B cell (primary cell): ENCODE data around the gene AADAC.
A peak's percentile ranks its signal among the peaks of the same experiment; 100 is the strongest.

Source experiments
- EZH2 ChIP-seq: IDR thresholded peaks from 2 replicates; pipeline ENCODE4 v1.6.1; 2012; ENCODE audit warnings: borderline replicate concordance, low read depth, mild to moderate bottlenecking, moderate library complexity, low read length; ENCODE audit not compliant: insufficient read depth, poor library complexity, severe bottlenecking
- TF ChIP-seq, protein P1 (sequence below): fragments of 200-600 bp; IDR thresholded peaks from one replicate; pipeline ENCODE4 v1.8.0; 2022; ENCODE audit warnings: antibody characterized with exemption, mild to moderate bottlenecking

DNA sequence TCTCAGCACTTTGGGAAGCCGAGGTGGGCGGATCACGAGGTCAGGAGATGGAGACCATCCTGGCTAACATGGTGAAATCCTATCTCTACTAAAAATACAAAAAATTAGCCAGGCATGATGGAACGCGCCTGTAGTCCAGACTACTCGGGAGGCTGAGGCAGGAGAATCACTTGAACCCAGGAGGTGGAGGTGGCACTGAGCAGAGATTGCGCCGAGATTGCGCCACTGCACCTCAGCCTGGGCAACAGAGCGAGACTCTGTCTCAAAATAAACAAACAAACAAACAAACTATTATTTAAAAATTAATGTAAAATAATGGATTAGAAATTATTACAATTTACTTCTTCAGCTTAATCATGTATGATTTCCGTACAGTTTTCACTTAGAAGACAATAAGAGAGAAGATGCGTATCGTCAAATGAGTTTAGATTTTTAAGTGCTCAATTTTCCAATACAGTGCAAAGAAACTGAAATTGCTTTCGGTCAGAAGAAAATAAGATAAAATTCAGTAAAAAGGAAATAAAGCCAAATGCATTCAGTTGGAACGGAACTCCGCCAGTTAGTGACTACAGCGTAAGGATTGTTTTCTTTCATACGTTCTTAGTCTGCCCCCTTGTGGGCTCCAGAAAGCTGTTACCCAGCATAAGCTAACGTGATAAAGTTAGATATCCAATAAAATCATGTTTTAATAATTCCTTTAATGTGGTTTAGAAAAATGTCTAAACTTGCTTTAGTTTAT is 24.8 kb downstream of the AADAC start:
- no peak for TF ChIP-seq EZH2
- TF ChIP-seq, protein P1, sequence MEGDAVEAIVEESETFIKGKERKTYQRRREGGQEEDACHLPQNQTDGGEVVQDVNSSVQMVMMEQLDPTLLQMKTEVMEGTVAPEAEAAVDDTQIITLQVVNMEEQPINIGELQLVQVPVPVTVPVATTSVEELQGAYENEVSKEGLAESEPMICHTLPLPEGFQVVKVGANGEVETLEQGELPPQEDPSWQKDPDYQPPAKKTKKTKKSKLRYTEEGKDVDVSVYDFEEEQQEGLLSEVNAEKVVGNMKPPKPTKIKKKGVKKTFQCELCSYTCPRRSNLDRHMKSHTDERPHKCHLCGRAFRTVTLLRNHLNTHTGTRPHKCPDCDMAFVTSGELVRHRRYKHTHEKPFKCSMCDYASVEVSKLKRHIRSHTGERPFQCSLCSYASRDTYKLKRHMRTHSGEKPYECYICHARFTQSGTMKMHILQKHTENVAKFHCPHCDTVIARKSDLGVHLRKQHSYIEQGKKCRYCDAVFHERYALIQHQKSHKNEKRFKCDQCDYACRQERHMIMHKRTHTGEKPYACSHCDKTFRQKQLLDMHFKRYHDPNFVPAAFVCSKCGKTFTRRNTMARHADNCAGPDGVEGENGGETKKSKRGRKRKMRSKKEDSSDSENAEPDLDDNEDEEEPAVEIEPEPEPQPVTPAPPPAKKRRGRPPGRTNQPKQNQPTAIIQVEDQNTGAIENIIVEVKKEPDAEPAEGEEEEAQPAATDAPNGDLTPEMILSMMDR, result peak; percentile 83
